ENCODE data around the gene RABGAP1L. TPM values are rescaled to one million over a fixed set of nuclear protein-coding genes. Genes with fewer than 3 reads are reported as not detected.

The RABGAP1L gene
- polyA plus RNA-seq, 1 donor: 51.9 TPM

GRCh38 chr1:174659823-174660222 is 500.5 kb downstream of the RABGAP1L start:
- no peak overlapping the region for H3K27ac ChIP-seq (ENCODE audit: low read length)
- DNase-seq: no peak
- no peaks in the 10 kb centered on the region for H3K27me3 ChIP-seq (ENCODE audit: control insufficient read depth, insufficient read depth, low read length)
- H3K4me3 ChIP-seq (ENCODE audit: low read length): no peak overlapping the region
- no peaks in the 10 kb centered on the region for H3K9me3 ChIP-seq (ENCODE audit: control insufficient read depth, low read depth, low read length)
- peaks cover 4% of the 10 kb centered on the region for H3K4me1 ChIP-seq (ENCODE audit: control insufficient read depth, insufficient read depth, low read length)
- H3K36me3 ChIP-seq (ENCODE audit: control insufficient read depth, insufficient read depth, low read length): no peaks in the 10 kb centered on the region
- WGBS (ENCODE audit: insufficient coverage, low lambda C conversion rate): no CpG with 5 or more reads among the region's 3 CpGs

GRCh38 chr1:174660476-174660875 is 501.2 kb downstream of the RABGAP1L start:
- H3K4me3 ChIP-seq (ENCODE audit: low read length): no peak overlapping the region
- no peaks in the 10 kb centered on the region for H3K27me3 ChIP-seq (ENCODE audit: control insufficient read depth, insufficient read depth, low read length)
- H3K9me3 ChIP-seq (ENCODE audit: control insufficient read depth, low read depth, low read length): no peaks in the 10 kb centered on the region
- no peak for DNase-seq
- WGBS (ENCODE audit: insufficient coverage, low lambda C conversion rate): no CpG with 5 or more reads among the region's 1 CpG
- no peak overlapping the region for H3K27ac ChIP-seq (ENCODE audit: low read length)
- peaks cover 4% of the 10 kb centered on the region for H3K4me1 ChIP-seq (ENCODE audit: control insufficient read depth, insufficient read depth, low read length)
- no peaks in the 10 kb centered on the region for H3K36me3 ChIP-seq (ENCODE audit: control insufficient read depth, insufficient read depth, low read length)

- 33% methylated on average over 1 of the region's 4 CpGs for WGBS (ENCODE audit: insufficient coverage, low lambda C conversion rate)
- no peaks in the 10 kb centered on the region for H3K27me3 ChIP-seq (ENCODE audit: control insufficient read depth, insufficient read depth, low read length)
- H3K4me1 ChIP-seq (ENCODE audit: control insufficient read depth, insufficient read depth, low read length): no peaks in the 10 kb centered on the region
- H3K36me3 ChIP-seq (ENCODE audit: control insufficient read depth, insufficient read depth, low read length): no peaks in the 10 kb centered on the region
- H3K27ac ChIP-seq (ENCODE audit: low read length): no peak overlapping the region
- no peak for DNase-seq
- no peaks in the 10 kb centered on the region for H3K9me3 ChIP-seq (ENCODE audit: control insufficient read depth, low read depth, low read length)
- no peak overlapping the region for H3K4me3 ChIP-seq (ENCODE audit: low read length)
Observed at GRCh38 chr1:174663358-174663757, 504.0 kb downstream of the RABGAP1L start.

GRCh38 chr1:174666248-174666647 is 506.9 kb downstream of the RABGAP1L start:
- 57% methylated on average over 1 of the region's 3 CpGs for WGBS (ENCODE audit: insufficient coverage, low lambda C conversion rate)
- no peak for DNase-seq

GRCh38 chr1:174671826-174672225 is 512.5 kb downstream of the RABGAP1L start:
- H3K4me1 ChIP-seq (ENCODE audit: control insufficient read depth, insufficient read depth, low read length): no peaks in the 10 kb centered on the region
- H3K27ac ChIP-seq (ENCODE audit: low read length): no peak overlapping the region
- no peaks in the 10 kb centered on the region for H3K36me3 ChIP-seq (ENCODE audit: control insufficient read depth, insufficient read depth, low read length)
- no peak for DNase-seq
- no peaks in the 10 kb centered on the region for H3K27me3 ChIP-seq (ENCODE audit: control insufficient read depth, insufficient read depth, low read length)
- H3K4me3 ChIP-seq (ENCODE audit: low read length): no peak overlapping the region
- H3K9me3 ChIP-seq (ENCODE audit: control insufficient read depth, low read depth, low read length): peaks cover 4% of the 10 kb centered on the region
- WGBS (ENCODE audit: insufficient coverage, low lambda C conversion rate): 97% methylated on average over 2 of the region's 2 CpGs

More at GRCh38 chr1:174666248-174666647, 506.9 kb downstream of the RABGAP1L start:
- Histone ChIP-seq H3K27ac (ENCODE audit: low read length) (no peak overlapping the region), H3K9me3 (ENCODE audit: control insufficient read depth, low read depth, low read length) (peaks cover 4% of the 10 kb centered on the region), H3K36me3 (ENCODE audit: control insufficient read depth, insufficient read depth, low read length) (no peaks in the 10 kb centered on the region), H3K27me3 (ENCODE audit: control insufficient read depth, insufficient read depth, low read length) (no peaks in the 10 kb centered on the region), H3K4me1 (ENCODE audit: control insufficient read depth, insufficient read depth, low read length) (no peaks in the 10 kb centered on the region), H3K4me3 (ENCODE audit: low read length) (no peak overlapping the region)

GRCh38 chr1:174676856-174677255 is 517.5 kb downstream of the RABGAP1L start:
- Histone ChIP-seq H3K27me3 (ENCODE audit: control insufficient read depth, insufficient read depth, low read length) (no peaks in the 10 kb centered on the region), H3K36me3 (ENCODE audit: control insufficient read depth, insufficient read depth, low read length) (no peaks in the 10 kb centered on the region), H3K9me3 (ENCODE audit: control insufficient read depth, low read depth, low read length) (no peaks in the 10 kb centered on the region), H3K27ac (ENCODE audit: low read length) (no peak overlapping the region), H3K4me1 (ENCODE audit: control insufficient read depth, insufficient read depth, low read length) (no peaks in the 10 kb centered on the region), H3K4me3 (ENCODE audit: low read length) (no peak overlapping the region)
- DNase-seq: no peak
- no CpG with 5 or more reads among the region's 3 CpGs for WGBS (ENCODE audit: insufficient coverage, low lambda C conversion rate)

- WGBS (ENCODE audit: insufficient coverage, low lambda C conversion rate): no CpG with 5 or more reads among the region's 7 CpGs
- Histone ChIP-seq H3K27me3 (ENCODE audit: control insufficient read depth, insufficient read depth, low read length) (no peaks in the 10 kb centered on the region), H3K36me3 (ENCODE audit: control insufficient read depth, insufficient read depth, low read length) (no peaks in the 10 kb centered on the region), H3K27ac (ENCODE audit: low read length) (no peak overlapping the region), H3K4me3 (ENCODE audit: low read length) (no peak overlapping the region), H3K9me3 (ENCODE audit: control insufficient read depth, low read depth, low read length) (no peaks in the 10 kb centered on the region), H3K4me1 (ENCODE audit: control insufficient read depth, insufficient read depth, low read length) (no peaks in the 10 kb centered on the region)
- DNase-seq: no peak
Observed at GRCh38 chr1:174678657-174679056, 519.3 kb downstream of the RABGAP1L start.

- WGBS (ENCODE audit: insufficient coverage, low lambda C conversion rate): 100% methylated on average over 1 of the region's 3 CpGs
- Histone ChIP-seq H3K27ac (ENCODE audit: low read length) (no peak overlapping the region), H3K36me3 (ENCODE audit: control insufficient read depth, insufficient read depth, low read length) (no peaks in the 10 kb centered on the region), H3K4me1 (ENCODE audit: control insufficient read depth, insufficient read depth, low read length) (no peaks in the 10 kb centered on the region), H3K9me3 (ENCODE audit: control insufficient read depth, low read depth, low read length) (no peaks in the 10 kb centered on the region), H3K4me3 (ENCODE audit: low read length) (no peak overlapping the region), H3K27me3 (ENCODE audit: control insufficient read depth, insufficient read depth, low read length) (no peaks in the 10 kb centered on the region)
- DNase-seq: no peak
Observed at GRCh38 chr1:174680101-174680500, 520.8 kb downstream of the RABGAP1L start.

- Histone ChIP-seq H3K4me3 (ENCODE audit: low read length) (no peak overlapping the region), H3K4me1 (ENCODE audit: control insufficient read depth, insufficient read depth, low read length) (no peaks in the 10 kb centered on the region), H3K27ac (ENCODE audit: low read length) (no peak overlapping the region), H3K27me3 (ENCODE audit: control insufficient read depth, insufficient read depth, low read length) (no peaks in the 10 kb centered on the region), H3K36me3 (ENCODE audit: control insufficient read depth, insufficient read depth, low read length) (no peaks in the 10 kb centered on the region), H3K9me3 (ENCODE audit: control insufficient read depth, low read depth, low read length) (no peaks in the 10 kb centered on the region)
- 54% methylated on average over 2 of the region's 2 CpGs for WGBS (ENCODE audit: insufficient coverage, low lambda C conversion rate)
- DNase-seq: peak in 1 of 2 donors; percentile 5
Observed at GRCh38 chr1:174682419-174683008, 523.2 kb downstream of the RABGAP1L start.

- H3K4me3 ChIP-seq (ENCODE audit: low read length): no peak overlapping the region
- DNase-seq: no peak
- H3K27ac ChIP-seq (ENCODE audit: low read length): no peak overlapping the region
- H3K36me3 ChIP-seq (ENCODE audit: control insufficient read depth, insufficient read depth, low read length): no peaks in the 10 kb centered on the region
- H3K27me3 ChIP-seq (ENCODE audit: control insufficient read depth, insufficient read depth, low read length): no peaks in the 10 kb centered on the region
- H3K9me3 ChIP-seq (ENCODE audit: control insufficient read depth, low read depth, low read length): no peaks in the 10 kb centered on the region
- H3K4me1 ChIP-seq (ENCODE audit: control insufficient read depth, insufficient read depth, low read length): peaks cover 9% of the 10 kb centered on the region
Observed at GRCh38 chr1:174686213-174686612, 526.9 kb downstream of the RABGAP1L start.

GRCh38 chr1:174689524-174689923 is 530.2 kb downstream of the RABGAP1L start:
- Histone ChIP-seq H3K36me3 (ENCODE audit: control insufficient read depth, insufficient read depth, low read length) (no peaks in the 10 kb centered on the region), H3K4me1 (ENCODE audit: control insufficient read depth, insufficient read depth, low read length) (peaks cover 9% of the 10 kb centered on the region), H3K9me3 (ENCODE audit: control insufficient read depth, low read depth, low read length) (no peaks in the 10 kb centered on the region), H3K4me3 (ENCODE audit: low read length) (no peak overlapping the region), H3K27ac (ENCODE audit: low read length) (peak overlapping the region; percentile 45), H3K27me3 (ENCODE audit: control insufficient read depth, insufficient read depth, low read length) (no peaks in the 10 kb centered on the region)
- peak; percentile 19 to 73 for DNase-seq
- WGBS (ENCODE audit: insufficient coverage, low lambda C conversion rate): no CpG with 5 or more reads among the region's 1 CpG

All from large intestine (tissue), 3 donors.